CD4-positive, alpha-beta T cell treated with Interleukin-2 at 100 ng/mL for 4 hours (primary cell): ENCODE data around the gene AARS2.
"Not testable (repeated sequence)": the region's sequence is repeated elsewhere in the genome, so short reads cannot be mapped to it uniquely, and the experiment has no call there.

Experiments used
- DNase-seq: peaks from one replicate; pipeline ENCODE4 v3.0.0-alpha.2; 2020; ENCODE audit warnings: low spot score

The AARS2 gene

DNA sequence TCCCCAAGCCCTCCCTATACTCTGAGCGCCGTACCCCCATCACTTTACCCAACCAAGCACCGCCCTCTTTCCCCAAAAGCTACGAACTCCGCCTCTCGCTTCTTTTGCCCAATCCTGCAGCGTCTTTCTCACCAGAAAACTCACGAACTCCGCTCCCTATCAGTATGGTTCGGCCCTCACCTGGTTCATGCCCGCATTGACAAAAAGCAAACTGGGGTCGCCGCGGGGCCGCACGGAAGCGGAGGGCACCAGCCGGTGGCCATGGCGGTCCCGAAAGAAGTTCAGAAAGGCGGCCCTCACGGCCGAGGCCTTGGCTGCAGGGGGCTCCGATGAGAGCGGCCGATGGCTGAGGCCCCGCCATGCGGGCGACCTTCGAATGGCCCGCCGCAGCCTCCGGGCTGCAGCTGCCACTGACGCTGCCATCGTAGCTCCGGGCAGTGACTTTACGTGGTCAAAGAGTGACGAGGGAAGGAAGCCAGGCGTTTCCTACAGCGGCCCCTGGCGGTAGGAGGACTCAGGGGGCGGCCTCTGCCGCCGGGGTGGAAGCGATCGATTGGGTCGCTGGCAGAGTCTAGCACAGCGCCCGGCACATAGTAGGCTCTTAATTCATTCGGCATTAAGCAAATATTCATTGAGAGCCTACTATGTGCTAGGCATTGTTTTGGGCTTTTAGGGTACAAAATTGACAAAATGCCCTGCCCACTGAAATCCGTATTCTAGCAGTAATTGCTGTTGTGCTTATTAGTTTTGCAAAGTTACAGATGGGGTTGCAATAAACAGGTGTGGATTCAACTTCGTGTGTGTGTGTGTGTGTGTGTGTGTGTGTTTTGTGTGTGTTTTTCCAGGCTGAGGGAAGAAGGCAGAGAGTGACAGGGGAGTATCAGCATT is at the start of gene AARS2:
AARS2 (minus strand) TSS at position 447 of the 888 bp plus-strand sequence; CDS start at position 423, 24 bp downstream.
- peak; percentile 94 for DNase-seq

DNA sequence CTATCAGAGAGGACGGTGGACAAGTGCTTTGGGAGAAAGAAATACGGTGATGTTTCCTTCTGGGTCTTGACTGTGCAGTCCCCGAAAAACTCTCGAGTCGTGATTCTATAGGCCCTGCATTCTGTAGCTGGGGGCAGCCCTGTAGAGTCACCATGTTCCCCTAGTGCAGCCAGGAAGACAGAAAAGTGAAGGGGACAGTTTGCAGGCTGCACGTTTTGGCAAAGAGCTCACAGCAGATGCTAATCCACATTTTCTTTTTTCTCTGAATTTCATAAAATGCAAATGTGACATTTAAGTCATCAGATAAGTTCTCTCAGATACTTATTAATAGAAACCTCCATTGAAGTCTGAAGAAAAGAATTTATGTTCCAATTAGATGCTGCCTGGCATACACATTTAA is 48.8 kb upstream of the AARS2 start:
- DNase-seq: no peak

DNA sequence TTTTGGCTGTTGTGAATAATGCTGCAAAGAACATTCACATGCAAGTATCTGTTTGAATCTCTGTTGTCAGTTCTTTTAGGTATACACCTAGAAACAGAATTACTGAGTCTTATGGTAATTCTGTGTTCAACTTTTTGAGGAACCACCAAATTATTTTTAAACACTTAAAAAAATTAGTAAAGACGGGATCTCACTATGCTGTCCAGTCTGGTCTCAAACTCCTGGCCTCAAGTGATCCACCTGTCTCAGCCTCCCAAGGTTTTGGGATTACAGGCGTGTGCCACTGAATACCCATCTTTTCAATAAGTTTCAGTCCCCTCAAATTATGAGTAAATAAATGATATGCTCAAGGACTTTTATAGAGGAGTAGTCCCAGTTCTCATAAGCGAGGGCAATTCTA is 46.8 kb upstream of the AARS2 start:
- DNase-seq: no peak

DNA sequence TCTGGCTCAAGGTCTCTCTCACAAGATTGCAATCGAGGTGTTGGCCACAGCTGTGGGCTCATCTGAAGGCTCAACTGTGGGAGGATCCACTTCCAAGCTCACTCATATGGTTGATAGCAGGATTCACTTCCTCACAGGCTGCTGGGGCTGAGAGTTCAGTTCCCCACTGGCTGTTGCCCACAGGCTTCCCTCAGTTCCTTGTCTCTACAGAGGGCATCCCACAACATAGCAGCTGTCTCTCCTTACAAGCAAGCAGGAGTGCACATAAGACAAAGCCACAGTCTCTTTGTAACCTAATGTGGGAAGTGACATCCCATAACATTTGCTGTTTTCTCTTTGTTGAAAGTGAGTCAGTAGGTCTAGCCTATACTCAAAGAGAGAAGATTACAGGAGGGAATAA is 43.3 kb upstream of the AARS2 start:
- no peak for DNase-seq

DNA sequence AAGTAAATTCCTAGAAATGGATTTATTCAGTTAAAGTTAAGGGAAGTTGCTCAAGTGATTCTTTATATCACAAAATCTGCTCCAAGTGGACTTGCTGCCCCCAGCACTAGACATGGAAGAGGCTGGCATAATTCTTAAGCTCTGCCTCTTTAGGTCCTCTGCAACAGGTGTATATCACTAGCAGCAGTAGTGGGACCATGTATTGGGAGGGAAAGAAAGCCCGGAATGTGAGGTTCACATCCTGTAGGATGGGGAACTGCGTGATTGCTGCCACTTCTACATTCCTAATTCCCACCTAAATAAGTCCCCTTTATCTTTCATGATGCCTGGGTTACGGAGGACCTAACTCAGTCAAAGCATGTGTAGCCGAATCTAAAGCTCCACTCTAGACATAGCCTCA is 42.5 kb upstream of the AARS2 start:
- no peak for DNase-seq

DNA sequence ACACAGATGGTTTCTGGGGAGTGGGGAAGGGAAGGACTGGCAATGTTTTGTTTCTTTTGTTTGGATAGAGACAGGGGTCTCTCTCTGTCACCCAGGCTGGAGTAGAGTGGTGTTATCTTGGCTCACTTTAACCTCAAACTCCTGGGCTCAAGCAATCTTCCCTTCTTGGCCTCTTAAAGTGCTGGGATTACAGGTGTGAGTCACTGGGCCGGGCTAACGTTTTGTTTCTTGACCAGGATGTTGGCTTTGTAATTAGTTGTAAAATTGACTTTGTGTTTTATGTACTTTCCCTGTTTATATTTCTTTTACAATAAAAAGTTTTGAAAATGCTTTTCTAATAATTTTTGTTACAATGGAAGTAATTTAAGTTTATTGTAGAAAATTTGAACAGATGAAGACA is 40.2 kb upstream of the AARS2 start:
- no peak for DNase-seq

DNA sequence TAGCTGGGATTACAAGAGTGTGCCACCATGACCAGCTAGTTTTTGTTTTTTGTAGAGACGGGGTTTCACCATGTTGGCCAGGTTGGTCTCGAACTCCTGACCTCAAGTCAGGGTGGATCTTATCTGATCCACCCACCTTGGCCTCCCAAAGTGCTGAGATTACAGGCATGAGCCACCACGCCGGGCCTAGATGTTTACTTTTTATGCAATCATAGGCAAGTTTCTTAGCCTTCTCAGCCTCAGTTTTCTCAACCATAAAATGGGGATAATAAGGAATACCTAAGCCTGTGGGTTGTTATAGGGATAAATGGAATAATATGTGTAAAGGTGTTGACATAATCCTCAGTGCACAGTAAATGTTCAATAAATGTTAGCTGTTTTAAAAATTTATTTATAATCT is 39.1 kb upstream of the AARS2 start:
- DNase-seq: no peak

DNA sequence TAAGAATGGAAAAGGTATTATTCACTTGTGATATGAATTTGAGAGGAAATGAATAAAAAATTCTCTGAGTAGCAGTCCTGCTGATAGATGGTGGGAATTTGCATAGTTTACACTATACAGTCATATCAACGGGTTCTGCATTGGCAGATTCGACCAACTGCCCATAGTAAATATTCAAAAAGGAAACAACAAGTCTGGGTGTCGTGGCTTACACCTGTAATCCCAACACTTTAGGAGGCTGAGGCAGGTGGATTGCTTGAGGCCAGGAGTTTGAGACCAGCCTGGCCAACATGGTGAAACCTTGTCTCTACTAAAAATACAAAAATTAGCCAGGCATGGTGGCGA is 37.5 kb upstream of the AARS2 start:
- DNase-seq: not testable (repeated sequence)

DNA sequence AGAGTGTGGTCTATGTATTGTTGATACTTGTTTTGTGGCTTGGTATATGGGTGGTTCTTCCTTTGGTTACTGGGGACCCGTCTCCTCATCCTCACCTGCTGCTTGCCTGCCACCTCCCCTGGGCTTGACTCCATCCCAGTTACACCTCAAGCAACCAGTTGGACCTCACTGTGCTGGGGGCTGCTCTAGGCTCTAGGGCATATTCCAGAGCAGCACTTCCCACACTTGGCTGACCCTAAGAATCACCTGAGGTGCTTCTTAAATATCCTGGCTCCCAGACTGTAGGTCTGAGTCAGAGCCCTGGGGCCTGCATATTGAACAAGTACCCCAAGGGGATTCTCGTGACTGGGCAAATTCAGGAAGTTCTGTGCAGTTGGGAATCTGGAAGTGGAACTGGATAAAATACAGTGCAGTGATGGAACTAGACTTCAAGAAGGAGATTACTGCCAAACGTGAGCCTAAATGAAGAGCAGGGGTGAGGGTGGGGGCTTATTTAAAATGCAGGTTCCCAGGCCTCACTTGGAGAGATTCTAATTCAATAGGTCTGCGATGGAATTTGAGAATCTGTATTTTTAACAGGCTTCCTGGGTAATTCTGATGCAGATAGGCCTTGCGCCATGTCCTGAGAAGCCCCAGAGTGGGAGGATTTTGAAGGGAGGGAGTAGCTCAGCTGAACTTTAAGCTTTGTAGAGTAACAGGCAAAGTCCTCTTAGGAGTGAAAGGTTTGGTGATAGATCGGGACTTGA is 36.9 kb upstream of the AARS2 start:
- DNase-seq: no peak

DNA sequence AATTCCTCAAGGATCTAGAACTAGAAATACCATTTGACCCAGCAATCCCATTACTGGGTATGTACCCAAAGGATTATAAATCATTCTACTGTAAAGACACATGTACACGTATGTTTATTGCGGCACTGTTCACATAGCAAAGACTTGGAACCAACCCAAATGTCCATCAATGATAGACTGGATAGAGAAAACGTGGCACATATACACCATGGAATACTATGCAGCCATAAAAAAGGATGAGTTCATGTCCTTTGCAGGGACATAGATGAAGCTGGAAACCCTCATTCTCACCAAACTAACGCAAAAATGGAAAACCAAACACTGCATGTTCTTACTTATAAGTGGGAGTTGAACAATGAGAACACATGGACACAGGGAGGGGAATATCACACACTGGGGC is 33.7 kb upstream of the AARS2 start:
- DNase-seq: not testable (repeated sequence)

DNA sequence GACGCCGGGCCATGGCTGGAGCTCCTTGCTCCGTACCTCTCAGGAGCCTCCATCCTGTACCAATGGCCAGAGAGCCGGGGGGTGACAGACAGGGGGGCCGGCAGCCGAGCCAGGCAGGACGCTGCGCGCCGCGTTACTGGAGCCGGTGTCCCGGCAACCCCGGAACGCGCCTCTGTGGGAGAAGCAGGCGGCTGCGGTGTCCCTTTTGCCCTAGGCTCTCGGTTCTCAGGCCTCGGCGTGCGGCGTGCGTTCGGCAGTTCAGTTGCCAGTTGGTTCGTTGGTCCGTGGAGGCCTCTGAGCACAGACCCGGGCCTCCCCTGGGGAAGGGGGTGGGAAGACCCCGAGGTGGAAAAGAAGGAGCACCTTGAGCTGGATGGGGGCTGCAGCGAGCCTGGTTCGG is 29.3 kb upstream of the AARS2 start, which contains the start of gene SPATS1:
SPATS1 (plus strand) TSS at position 162 of the 400 bp plus-strand sequence. CDS start 446 bp downstream, outside the sequence.
- DNase-seq: no peak

DNA sequence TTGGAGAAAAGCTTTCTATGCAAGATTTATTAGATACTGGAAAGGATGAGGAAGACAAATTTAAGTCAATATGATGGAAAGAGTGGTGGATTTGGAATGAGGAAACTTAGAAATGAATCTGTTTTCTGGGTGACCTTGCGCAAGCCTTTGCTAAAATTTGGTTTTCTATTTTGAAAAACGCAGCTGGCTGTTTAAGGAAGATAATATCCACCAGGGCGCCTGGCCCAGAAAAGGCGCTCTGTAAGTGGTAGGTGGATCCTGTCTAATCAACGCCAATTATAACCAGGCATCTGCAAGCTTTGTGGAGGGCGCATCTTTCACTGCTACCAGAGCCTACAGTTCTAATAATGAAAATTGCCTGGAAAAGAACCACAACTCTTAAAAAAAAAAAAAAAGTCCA is 28.9 kb upstream of the AARS2 start:
- no peak for DNase-seq

DNA sequence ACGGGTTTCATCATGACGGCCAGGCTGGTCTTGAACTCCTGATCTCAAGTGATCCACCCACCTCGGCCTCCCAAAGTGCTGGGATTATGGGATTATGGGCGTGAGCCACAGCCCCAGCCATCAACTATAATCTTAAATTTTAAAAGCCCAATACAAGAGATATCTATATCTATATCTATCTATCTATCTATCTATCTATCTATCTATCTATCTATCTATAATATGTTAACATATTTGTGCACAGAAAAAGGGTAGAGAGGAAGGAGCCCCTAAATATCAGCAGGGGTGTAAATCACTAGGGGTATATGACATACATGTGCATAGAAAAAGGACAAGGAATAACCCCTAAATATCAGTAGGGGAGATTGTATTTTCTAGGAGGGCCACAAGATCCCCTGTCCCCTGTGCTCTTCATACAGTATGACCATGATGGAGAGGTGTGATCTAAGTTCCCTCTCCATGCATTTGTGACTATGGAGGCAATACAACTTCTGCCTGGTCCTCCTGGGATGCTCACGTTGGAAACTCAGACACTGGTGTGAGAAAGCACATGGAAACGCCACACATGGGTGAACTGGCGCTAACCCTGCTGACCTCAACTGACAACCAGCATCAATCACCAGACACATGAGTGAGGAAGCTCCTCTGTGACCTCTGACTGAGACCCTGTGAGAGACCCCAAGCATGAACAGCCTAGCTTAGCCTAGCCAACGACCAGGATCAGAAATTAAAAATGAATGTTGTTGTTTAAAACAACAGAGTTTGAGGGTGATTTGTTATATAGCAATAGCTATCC is 28.1 kb upstream of the AARS2 start:
- no peak for DNase-seq

DNA sequence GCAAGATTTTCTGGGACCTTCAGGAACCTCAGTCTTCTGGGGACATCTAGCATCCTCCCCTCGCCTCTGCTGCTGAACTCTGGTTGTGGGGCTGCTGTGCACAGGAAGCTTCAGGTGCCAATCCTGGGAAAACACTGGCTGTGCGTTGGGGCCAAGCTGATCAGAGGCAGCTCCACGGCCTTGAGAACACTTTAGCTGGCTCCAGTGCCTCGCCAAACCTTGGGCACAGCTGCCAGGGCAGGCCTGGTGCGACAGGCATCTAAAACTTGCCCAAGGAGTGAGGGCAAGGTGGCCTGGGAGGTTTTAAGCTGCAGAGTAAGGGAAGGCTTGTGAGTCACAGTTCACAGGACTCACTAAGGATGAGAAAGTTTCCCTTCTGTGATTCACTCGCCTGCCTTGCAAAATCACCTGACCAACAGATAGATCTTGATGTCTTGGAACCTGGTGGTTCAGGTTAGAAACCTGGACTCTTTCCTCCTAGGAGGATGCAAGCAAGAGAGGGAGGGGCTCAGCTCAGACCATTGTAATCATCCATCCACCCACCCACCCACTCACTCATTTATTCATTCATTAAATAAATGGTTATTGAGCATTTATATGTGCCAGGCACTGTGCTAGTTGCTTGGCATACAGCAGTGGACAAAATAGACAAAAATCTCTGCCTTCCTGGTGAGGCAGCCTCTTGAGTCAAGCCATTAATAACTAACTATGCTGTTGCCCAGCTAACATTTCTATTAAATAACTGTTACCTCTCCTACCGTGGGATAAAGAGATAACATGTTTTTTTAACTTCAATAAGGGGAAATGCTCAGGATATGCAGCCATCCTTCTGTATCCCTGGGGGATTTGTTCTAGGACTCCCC is 26.8 kb upstream of the AARS2 start:
- no peak for DNase-seq

DNA sequence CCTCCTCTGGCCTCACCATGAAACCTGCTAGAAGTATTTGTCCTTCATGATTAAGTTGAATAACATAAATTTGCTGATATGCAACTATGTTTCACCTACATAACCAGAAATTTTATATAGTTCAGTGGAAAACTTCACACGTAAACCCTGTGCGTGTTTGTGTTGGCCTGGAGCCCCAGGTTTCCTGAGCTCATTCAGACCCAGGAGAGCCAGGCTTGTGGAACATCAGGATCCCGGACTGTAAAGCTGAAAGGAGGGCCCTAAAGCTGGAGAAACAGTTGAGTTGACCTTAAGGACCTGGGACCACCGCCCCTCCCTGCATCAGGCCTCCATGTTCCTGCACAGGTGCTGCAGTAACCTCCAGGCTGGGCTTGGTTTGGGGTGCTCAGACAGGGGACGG is 26.2 kb upstream of the AARS2 start:
- DNase-seq: no peak

DNA sequence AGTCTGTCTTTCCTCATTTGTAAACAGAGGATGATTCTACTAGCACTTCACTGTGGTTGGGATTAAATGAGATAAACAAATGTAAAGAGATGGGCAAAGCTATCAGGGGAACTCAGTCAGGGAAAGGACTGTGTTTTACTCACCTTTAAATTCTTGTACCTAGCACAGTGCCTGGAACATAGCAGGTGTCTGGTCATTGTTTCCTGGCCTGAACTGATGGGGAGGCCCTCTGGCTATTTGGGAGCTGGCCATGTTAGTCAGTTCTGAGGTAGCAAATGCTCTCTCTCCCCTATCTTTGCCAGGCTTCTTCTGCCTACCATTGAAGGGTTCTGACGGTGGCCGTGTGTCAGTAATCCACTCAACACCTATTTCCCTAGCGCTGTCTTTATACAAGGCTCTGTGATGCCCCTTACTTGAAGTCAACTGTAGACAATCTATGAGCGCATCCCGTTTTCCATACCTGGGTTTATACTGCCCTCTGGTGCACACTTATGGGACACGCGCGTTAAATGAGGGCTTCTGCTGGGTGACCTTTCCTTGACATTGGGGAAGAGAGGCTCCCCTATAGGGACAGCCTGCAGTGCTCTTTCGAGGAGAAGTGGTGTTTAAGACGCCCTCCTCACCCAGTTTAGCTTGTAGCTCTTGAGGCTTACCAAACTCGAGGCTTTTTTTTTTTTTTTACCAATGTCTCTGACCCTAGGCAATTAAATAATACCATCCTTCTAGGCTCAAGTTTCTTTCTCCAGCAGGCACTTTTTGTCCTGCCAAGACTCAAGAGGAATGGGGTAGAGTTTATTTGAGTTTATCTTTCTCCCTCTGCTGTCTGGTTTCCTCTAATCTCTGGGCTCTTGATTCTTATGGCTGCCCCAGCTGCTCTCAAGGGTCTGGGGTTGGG is 25.3 kb upstream of the AARS2 start:
- DNase-seq: peak; percentile 73

DNA sequence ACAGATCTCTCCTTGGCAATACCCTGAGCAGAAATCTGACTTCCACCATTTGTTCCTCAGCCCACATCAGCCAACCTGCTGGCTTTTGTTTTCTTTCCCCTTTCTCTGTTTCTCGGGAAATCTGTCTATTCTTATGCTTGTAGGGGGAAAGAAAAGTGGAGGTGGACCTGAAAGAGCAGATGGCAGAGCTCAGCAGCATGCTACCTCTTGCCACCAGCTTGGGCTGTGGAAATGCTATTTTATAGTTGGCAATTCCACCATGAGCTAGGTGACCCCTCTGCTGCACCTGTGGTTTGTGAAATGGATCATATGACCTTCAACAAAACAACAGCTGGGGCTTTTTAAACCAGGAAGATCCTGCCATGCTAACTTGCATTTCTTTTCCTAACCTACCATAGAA is 22.5 kb upstream of the AARS2 start:
- no peak for DNase-seq

DNA sequence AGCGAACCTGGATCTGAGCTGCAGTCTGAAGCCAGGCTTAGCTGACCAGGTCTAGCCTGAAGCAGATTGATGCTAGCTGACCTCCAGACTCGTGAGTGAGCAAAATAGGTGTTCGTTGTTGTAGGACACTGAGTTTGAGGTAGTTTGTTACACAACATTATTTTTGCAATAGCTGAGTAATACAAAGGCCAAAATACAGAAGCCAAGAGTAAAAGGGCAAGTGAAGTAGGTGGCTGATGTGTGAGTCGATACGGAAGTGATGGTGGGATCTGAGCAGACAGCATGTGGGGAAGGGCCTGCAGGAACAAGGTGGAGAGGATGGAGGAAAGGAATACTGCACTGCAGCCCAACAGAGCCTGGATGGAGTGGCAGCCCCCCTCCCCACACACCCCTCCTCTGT is 20.8 kb upstream of the AARS2 start:
- DNase-seq: no peak

DNA sequence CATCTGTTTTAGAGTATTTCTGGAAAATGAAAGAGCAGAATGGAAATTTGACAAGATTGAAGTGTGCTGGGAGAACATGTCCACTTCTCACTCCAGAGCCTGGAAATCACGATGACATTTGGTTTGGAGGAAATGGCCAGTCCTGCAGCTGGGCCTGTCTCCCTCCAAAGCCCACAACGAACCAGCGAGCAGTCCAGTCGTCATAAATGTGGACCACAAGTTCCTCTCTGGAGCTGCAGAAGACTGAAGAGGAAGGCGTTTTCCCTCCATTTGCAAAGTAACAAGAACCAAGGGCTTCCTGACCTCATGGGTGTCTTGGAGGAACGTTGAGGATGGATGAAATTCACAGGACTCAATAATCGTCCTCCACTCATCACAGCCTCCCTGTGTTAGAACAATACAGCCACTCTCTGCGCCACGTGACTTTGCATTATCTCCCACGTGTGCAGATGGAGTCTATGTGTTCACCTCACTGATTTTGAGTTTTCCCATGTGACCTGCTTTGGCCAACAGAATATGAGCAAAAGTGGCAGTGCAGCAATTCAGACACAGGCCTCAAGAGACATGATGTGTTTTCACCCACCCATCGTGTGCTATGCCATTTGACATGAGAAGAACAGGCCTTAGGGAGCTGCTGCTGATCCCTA is 20.2 kb upstream of the AARS2 start:
- DNase-seq: no peak

DNA sequence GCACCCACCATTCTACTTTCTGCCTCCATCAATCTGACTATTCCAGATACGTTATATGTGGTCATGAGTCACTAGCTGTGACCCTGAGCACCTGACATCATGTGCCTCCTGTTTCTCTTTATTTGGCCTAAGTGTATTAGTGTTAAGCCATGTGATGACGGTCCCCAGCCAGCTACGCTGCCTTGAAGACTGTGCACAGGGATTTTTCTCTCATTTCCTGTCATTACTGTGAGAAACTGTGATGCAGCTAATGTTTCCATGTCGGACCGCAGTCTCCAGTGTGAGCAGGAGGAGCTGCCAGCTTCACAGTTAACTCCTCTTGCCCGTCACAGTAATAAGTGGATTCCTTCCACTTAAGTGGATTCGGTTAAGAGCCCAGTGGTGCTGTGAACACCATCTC is 19.4 kb upstream of the AARS2 start:
- DNase-seq: no peak
